H1 (cell line): ENCODE measurements around the gene TJP3. TPM values are rescaled to one million over a fixed set of nuclear protein-coding genes. Genes with fewer than 3 reads are reported as not detected.

ENCODE experiments used
- CBX5 ChIP-seq: fragments of 300-800, 300-1000 bp; sonication (generic); IDR thresholded peaks from 2 replicates; pipeline ENCODE4 v1.7.1; 2016; ENCODE audit warnings: antibody characterized with exemption, low read length, low read depth
- CHD2 ChIP-seq: IDR thresholded peaks from 2 replicates; pipeline ENCODE4 v1.6.1; 2012; ENCODE audit warnings: low read length, improper control_type of control experiment
- E2F6 ChIP-seq: IDR thresholded peaks from 2 replicates; pipeline ENCODE4 v1.6.1; 2012; ENCODE audit warnings: inconsistent platforms
- EP300 ChIP-seq, 2 experiments: IDR thresholded peaks; 1 replicate in 1 of 2; 2 replicates in 1 of 2; pipeline ENCODE4 v1.6.1; 2011 to 2012; ENCODE audit warnings: low read depth in 2 of 2, low read length in 2 of 2, mild to moderate bottlenecking in 2 of 2, borderline replicate concordance in 1 of 2, inconsistent platforms in 1 of 2, moderate library complexity in 1 of 2
- HDAC2 ChIP-seq, 2 experiments: fragments of 300-600 bp in 1 of 2; sonication (generic) in 1 of 2; IDR thresholded peaks; 2 replicates each; pipeline ENCODE4 v1.6.1; 2011 to 2012; ENCODE audit warnings: low read depth in 2 of 2, low read length in 2 of 2, mild to moderate bottlenecking in 2 of 2, moderate library complexity in 2 of 2, borderline replicate concordance in 1 of 2, inconsistent platforms in 1 of 2
- RXRA ChIP-seq: IDR thresholded peaks from 2 replicates; pipeline ENCODE4 v1.6.1; 2011; ENCODE audit warnings: low read depth, mild to moderate bottlenecking, low read length, moderate library complexity; ENCODE audit not compliant: insufficient read depth
- SIX5 ChIP-seq: IDR thresholded peaks from 2 replicates; pipeline ENCODE4 v1.6.1; 2011; ENCODE audit warnings: mild to moderate bottlenecking, low read depth, low read length
- USF2 ChIP-seq: IDR thresholded peaks from 2 replicates; pipeline ENCODE4 v1.6.1; 2011; ENCODE audit warnings: low read length, improper control_type of control experiment
- polyA plus RNA-seq, 7 experiments: library from polyadenylated mRNA; depleted of rRNA in 3 of 7; stranded (reverse) in 5 of 7; unstranded in 2 of 7; fragments of >200 nt in 5 of 7; fragments of 200-250 nt in 2 of 7; gene quantifications; 1 replicate in 5 of 7; 2 replicates in 1 of 7; 4 replicates in 1 of 7; pipeline versions ENCODE4 v1.2.1 to v1.2.3, GENCODE V29; 2011 to 2013; ENCODE audit warnings: missing spikeins in 2 of 7, mixed read lengths in 2 of 7
- total RNA-seq: library from RNA; stranded (reverse); fragmentation: NEBNext Ultra II Directional; extraction: Animal tissue kit (Norgen Biotek cat#: 25700); gene quantifications from 2 replicates; pipeline ENCODE4 v1.2.1, GENCODE V29; 2021

Gene TJP3
- total and polyA plus RNA-seq, 2 of the 8 experiments (the other 6 are each of a cell fraction or from before 2014, with no cell fraction given) = 17.1 to 26.1 TPM

- TF ChIP-seq CBX5 = no peak
- TF ChIP-seq USF2 = no peak
- TF ChIP-seq E2F6 = no peak
- TF ChIP-seq EP300 (IDR thresholded peaks at IDR 0.05; ENCODE audit: borderline replicate concordance in 1 of 2, low read depth in 2 of 2, low read length in 2 of 2) = no peak
- no peak for TF ChIP-seq RXRA
- no peak for TF ChIP-seq CHD2
- no peak for TF ChIP-seq HDAC2 (IDR thresholded peaks at IDR 0.05; ENCODE audit: borderline replicate concordance in 1 of 2, low read depth in 2 of 2, low read length in 2 of 2)
- no peak for TF ChIP-seq SIX5
Observed at GRCh38 chr19:3788996-3789778, 81.0 kb downstream of the TJP3 start (continued).
